ENCODE results near the gene TXLNB. TPM values are rescaled to one million over a fixed set of nuclear protein-coding genes. Genes with fewer than 3 reads are reported as not detected.
A peak's percentile ranks its signal among the peaks of the same experiment; 100 is the strongest.

The TXLNB gene
- total and polyA plus RNA-seq, 2 of the 13 experiments (the other 11 are each of a cell fraction or from before 2014, with no cell fraction given): not detected

- TF ChIP-seq ZNF589 (CRISPR knock-in tag; conservative IDR thresholded peaks at IDR 0.05): no peak
- TF ChIP-seq, protein P1, sequence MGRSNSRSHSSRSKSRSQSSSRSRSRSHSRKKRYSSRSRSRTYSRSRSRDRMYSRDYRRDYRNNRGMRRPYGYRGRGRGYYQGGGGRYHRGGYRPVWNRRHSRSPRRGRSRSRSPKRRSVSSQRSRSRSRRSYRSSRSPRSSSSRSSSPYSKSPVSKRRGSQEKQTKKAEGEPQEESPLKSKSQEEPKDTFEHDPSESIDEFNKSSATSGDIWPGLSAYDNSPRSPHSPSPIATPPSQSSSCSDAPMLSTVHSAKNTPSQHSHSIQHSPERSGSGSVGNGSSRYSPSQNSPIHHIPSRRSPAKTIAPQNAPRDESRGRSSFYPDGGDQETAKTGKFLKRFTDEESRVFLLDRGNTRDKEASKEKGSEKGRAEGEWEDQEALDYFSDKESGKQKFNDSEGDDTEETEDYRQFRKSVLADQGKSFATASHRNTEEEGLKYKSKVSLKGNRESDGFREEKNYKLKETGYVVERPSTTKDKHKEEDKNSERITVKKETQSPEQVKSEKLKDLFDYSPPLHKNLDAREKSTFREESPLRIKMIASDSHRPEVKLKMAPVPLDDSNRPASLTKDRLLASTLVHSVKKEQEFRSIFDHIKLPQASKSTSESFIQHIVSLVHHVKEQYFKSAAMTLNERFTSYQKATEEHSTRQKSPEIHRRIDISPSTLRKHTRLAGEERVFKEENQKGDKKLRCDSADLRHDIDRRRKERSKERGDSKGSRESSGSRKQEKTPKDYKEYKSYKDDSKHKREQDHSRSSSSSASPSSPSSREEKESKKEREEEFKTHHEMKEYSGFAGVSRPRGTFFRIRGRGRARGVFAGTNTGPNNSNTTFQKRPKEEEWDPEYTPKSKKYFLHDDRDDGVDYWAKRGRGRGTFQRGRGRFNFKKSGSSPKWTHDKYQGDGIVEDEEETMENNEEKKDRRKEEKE (IDR thresholded peaks at IDR 0.05): no peak
- TF ChIP-seq, protein P2, sequence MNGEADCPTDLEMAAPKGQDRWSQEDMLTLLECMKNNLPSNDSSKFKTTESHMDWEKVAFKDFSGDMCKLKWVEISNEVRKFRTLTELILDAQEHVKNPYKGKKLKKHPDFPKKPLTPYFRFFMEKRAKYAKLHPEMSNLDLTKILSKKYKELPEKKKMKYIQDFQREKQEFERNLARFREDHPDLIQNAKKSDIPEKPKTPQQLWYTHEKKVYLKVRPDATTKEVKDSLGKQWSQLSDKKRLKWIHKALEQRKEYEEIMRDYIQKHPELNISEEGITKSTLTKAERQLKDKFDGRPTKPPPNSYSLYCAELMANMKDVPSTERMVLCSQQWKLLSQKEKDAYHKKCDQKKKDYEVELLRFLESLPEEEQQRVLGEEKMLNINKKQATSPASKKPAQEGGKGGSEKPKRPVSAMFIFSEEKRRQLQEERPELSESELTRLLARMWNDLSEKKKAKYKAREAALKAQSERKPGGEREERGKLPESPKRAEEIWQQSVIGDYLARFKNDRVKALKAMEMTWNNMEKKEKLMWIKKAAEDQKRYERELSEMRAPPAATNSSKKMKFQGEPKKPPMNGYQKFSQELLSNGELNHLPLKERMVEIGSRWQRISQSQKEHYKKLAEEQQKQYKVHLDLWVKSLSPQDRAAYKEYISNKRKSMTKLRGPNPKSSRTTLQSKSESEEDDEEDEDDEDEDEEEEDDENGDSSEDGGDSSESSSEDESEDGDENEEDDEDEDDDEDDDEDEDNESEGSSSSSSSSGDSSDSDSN (CRISPR knock-in tag; IDR thresholded peaks at IDR 0.05): peak; percentile 67
- no peak for TF ChIP-seq YEATS4 (CRISPR knock-in tag; IDR thresholded peaks at IDR 0.05; ENCODE audit: borderline replicate concordance)
- TF ChIP-seq, protein P3, sequence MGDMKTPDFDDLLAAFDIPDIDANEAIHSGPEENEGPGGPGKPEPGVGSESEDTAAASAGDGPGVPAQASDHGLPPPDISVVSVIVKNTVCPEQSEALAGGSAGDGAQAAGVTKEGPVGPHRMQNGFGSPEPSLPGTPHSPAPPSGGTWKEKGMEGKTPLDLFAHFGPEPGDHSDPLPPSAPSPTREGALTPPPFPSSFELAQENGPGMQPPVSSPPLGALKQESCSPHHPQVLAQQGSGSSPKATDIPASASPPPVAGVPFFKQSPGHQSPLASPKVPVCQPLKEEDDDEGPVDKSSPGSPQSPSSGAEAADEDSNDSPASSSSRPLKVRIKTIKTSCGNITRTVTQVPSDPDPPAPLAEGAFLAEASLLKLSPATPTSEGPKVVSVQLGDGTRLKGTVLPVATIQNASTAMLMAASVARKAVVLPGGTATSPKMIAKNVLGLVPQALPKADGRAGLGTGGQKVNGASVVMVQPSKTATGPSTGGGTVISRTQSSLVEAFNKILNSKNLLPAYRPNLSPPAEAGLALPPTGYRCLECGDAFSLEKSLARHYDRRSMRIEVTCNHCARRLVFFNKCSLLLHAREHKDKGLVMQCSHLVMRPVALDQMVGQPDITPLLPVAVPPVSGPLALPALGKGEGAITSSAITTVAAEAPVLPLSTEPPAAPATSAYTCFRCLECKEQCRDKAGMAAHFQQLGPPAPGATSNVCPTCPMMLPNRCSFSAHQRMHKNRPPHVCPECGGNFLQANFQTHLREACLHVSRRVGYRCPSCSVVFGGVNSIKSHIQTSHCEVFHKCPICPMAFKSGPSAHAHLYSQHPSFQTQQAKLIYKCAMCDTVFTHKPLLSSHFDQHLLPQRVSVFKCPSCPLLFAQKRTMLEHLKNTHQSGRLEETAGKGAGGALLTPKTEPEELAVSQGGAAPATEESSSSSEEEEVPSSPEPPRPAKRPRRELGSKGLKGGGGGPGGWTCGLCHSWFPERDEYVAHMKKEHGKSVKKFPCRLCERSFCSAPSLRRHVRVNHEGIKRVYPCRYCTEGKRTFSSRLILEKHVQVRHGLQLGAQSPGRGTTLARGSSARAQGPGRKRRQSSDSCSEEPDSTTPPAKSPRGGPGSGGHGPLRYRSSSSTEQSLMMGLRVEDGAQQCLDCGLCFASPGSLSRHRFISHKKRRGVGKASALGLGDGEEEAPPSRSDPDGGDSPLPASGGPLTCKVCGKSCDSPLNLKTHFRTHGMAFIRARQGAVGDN (CRISPR knock-in tag; IDR thresholded peaks at IDR 0.05): peak; percentile 30
- peak; percentile 84 for TF ChIP-seq ZNF501 (CRISPR knock-in tag; IDR thresholded peaks at IDR 0.05)
- TF ChIP-seq ZFP36 (IDR thresholded peaks at IDR 0.05; ENCODE audit: borderline replicate concordance, low read depth, low read length, partially characterized antibody): peak; percentile 23
- 0 out of 2 replicates have a peak, but pooled peaks have one; percentile 65 for TF ChIP-seq RELA (CRISPR knock-in tag; IDR thresholded peaks at IDR 0.05)
- TF ChIP-seq FOXO4 (CRISPR knock-in tag; conservative IDR thresholded peaks at IDR 0.05): no peak
- TF ChIP-seq BCL6 (CRISPR knock-in tag; IDR thresholded peaks at IDR 0.05): no peak
- TF ChIP-seq MXD4 (CRISPR knock-in tag; IDR thresholded peaks at IDR 0.05): peak; percentile 44; the same call in 1 of the 2 replicates
- TF ChIP-seq KAT8 (CRISPR knock-in tag; IDR thresholded peaks at IDR 0.05): 0 out of 2 replicates have a peak, but pooled peaks have one; percentile 40
- 0 out of 2 replicates have a peak, but pooled peaks have one; percentile 32 for TF ChIP-seq BORCS8-MEF2B (CRISPR knock-in tag; IDR thresholded peaks at IDR 0.05)
- 0 out of 2 replicates have a peak, but pooled peaks have one; percentile 26 for TF ChIP-seq KMT2A (CRISPR knock-in tag; IDR thresholded peaks at IDR 0.05)
- TF ChIP-seq ZNF512 (CRISPR knock-in tag; IDR thresholded peaks at IDR 0.05): 0 out of 2 replicates have a peak, but pooled peaks have one; percentile 45
- TF ChIP-seq ZNF629 (CRISPR knock-in tag; conservative IDR thresholded peaks at IDR 0.05): peak; percentile 75
Measured at GRCh38 chr6:139219271-139219729, 72.5 kb downstream of the TXLNB start (continued).

Data from HepG2 (cell line).